Stomach (tissue), 9 donors: Measurements from ENCODE around the gene CRISPLD2. TPM values are rescaled to one million over a fixed set of nuclear protein-coding genes. Genes with fewer than 3 reads are reported as not detected.

Source experiments
- DNase-seq, 2 donors: peaks; one replicate each; pipeline versions ENCODE4 v3.0.0 to v3.0.0-alpha.2; 2013 to 2019
- H3K27ac ChIP-seq, 5 donors: fragments of 200-600 bp in 4 of 5; sonication (generic) in 4 of 5; one replicate each; pipeline ENCODE4 v1.5.1; 2013 to 2019; ENCODE audit warnings: mild to moderate bottlenecking in 1 of 5, moderate library complexity in 1 of 5
- H3K27me3 ChIP-seq, 3 donors: fragments of 200-600 bp; sonication (generic); one replicate each; pipeline ENCODE4 v1.5.1; 2017 to 2019; ENCODE audit warnings: mixed run types in 1 of 3
- H3K36me3 ChIP-seq, 4 donors: fragments of 200-600 bp; sonication (generic); 1 replicate in 3 of 4; 2 replicates in 1 of 4; pipeline ENCODE4 v1.5.1; 2016 to 2019
- H3K4me1 ChIP-seq, 4 donors: fragments of 200-600 bp; sonication (generic); one replicate each; pipeline ENCODE4 v1.5.1; 2016 to 2019
- H3K4me3 ChIP-seq, 4 donors: fragments of 200-600 bp; sonication (generic) in 3 of 4; one replicate each; pipeline ENCODE4 v1.5.1; 2016 to 2019; ENCODE audit warnings: mild to moderate bottlenecking in 1 of 4
- H3K9me3 ChIP-seq, 4 donors: fragments of 200-600 bp; sonication (generic); one replicate each; pipeline ENCODE4 v1.5.1; 2016 to 2019
- EP300 ChIP-seq: sonication (generic); formaldehyde crosslinking; IDR thresholded peaks from one replicate; pipeline ENCODE4 v1.6.1; 2017; ENCODE audit warnings: antibody characterized with exemption
- POLR2A ChIP-seq, 4 donors: fragments of 450-650 bp; IDR thresholded peaks; one replicate each; pipeline ENCODE4 v1.6.1; 2016; ENCODE audit warnings: antibody characterized with exemption in 4 of 4, control low read depth in 2 of 4, mild to moderate bottlenecking in 1 of 4, moderate library complexity in 1 of 4
- POLR2AphosphoS5 ChIP-seq, 3 donors: sonication (generic); formaldehyde crosslinking; IDR thresholded peaks; one replicate each; pipeline ENCODE4 v1.6.1; 2016; ENCODE audit warnings: antibody characterized with exemption in 3 of 3
- WGBS, 5 donors: extraction: QIAGEN DNeasy Blood & Tissue Kit in 3 of 5; methylation state at CpG; one replicate each; pipeline versions ENCODE4 v1.1.5 to v1.1.7; 2013 to 2018; 5-methylcytosine and 5-hydroxymethylcytosine counted together
- intact Hi-C: fragments of 100-400 bp; cut with DNase I; formaldehyde crosslinking; loops from one replicate; pipeline ENCODE4 v1.15.1; 2023; ENCODE audit warnings: low total_unique reads
- polyA plus RNA-seq, 3 donors: library from polyadenylated mRNA; stranded (reverse); fragments of 200-250 nt; gene quantifications; one replicate each; pipeline ENCODE4 v1.2.3, GENCODE V29; 2013
- total RNA-seq, 5 donors: library from RNA; depleted of rRNA; stranded (reverse); fragments of >200 nt; gene quantifications; one replicate each; pipeline versions ENCODE4 v1.1.0 to v1.2.3, GENCODE V29; 2014 to 2016
- TF ChIP-seq, protein P1 (sequence below), 7 experiments: fragments of 450-650 bp in 4 of 7; fragments of 200-600 bp in 3 of 7; sonication (generic) in 3 of 7; IDR thresholded peaks; one replicate each; pipeline ENCODE4 v1.5.1; 2016 to 2019; ENCODE audit warnings: antibody characterized with exemption in 7 of 7, control low read depth in 2 of 7, mild to moderate bottlenecking in 1 of 7
- donor health status: healthy with polysubstance abuse.
- donor health status: Bipolar disorder and iron deficiency.
- donor health status: healthy.

The CRISPLD2 gene
- total and polyA plus RNA-seq, 8 donors: 18.3 to 242 (median 95.8) TPM

DNA sequence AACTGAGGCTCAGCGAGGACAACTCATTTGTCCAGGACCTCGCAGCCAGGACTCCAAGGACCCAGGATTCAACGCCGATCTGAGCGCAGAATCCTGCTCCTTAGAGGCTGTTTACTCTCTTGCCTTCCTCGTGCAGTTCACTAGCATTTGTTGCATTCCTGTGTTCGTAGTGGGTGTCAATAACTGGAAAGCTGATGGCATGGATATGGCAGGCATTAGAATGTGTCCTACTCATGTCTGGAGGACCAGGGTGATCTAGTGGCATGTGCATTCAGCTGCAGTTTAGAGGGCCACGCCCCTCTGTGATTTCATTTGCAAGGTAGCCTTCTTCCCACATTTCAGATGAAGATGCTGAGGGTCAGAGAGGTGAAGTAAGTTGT is 510 bp downstream of the CRISPLD2 start:
- Histone ChIP-seq H3K9me3 (no peaks in the 10 kb centered on the region), H3K27ac (peak overlapping the region; percentile 46 to 96 (median 84)), H3K4me1 (peaks cover 13 to 43% (median 26%) of the 10 kb centered on the region in 4 donors), H3K4me3 (peak overlapping the region; percentile 56 to 79 (median 60)), H3K36me3 (no peaks in the 10 kb centered on the region), H3K27me3 (peaks cover 0 to 5% (median 0%) of the 10 kb centered on the region in 3 donors)
- no peak for DNase-seq
- TF ChIP-seq POLR2AphosphoS5 (IDR thresholded peaks at IDR 0.05): no peak
- TF ChIP-seq EP300: no peak
- TF ChIP-seq POLR2A (IDR thresholded peaks at IDR 0.05): no peak
- TF ChIP-seq, protein P1, sequence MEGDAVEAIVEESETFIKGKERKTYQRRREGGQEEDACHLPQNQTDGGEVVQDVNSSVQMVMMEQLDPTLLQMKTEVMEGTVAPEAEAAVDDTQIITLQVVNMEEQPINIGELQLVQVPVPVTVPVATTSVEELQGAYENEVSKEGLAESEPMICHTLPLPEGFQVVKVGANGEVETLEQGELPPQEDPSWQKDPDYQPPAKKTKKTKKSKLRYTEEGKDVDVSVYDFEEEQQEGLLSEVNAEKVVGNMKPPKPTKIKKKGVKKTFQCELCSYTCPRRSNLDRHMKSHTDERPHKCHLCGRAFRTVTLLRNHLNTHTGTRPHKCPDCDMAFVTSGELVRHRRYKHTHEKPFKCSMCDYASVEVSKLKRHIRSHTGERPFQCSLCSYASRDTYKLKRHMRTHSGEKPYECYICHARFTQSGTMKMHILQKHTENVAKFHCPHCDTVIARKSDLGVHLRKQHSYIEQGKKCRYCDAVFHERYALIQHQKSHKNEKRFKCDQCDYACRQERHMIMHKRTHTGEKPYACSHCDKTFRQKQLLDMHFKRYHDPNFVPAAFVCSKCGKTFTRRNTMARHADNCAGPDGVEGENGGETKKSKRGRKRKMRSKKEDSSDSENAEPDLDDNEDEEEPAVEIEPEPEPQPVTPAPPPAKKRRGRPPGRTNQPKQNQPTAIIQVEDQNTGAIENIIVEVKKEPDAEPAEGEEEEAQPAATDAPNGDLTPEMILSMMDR (IDR thresholded peaks at IDR 0.05): no peak
- intact Hi-C loops: no loop called here
- 25 to 40% (median 27%) methylated on average over 8 of the region's 8 CpGs for WGBS, 5 donors

GRCh38 chr16:84820771-84821170 is 986 bp downstream of the CRISPLD2 start:
- TF ChIP-seq, protein P1 (IDR thresholded peaks at IDR 0.05): no peak
- TF ChIP-seq POLR2AphosphoS5 (IDR thresholded peaks at IDR 0.05): peak in 2 of 3 donors; percentile 25 to 36
- no peak for DNase-seq
- Histone ChIP-seq H3K9me3 (no peaks in the 10 kb centered on the region), H3K27ac (peak overlapping the region; percentile 56 to 96 (median 84)), H3K4me3 (peak overlapping the region; percentile 56 to 79 (median 60)), H3K36me3 (no peaks in the 10 kb centered on the region), H3K27me3 (peaks cover 0 to 5% (median 0%) of the 10 kb centered on the region in 3 donors), H3K4me1 (peaks cover 13 to 44% (median 27%) of the 10 kb centered on the region in 4 donors)
- intact Hi-C loops: no loop called here
- WGBS, 5 donors: 58 to 68% (median 63%) methylated on average over 10 to 12 of the region's 12 CpGs

DNA sequence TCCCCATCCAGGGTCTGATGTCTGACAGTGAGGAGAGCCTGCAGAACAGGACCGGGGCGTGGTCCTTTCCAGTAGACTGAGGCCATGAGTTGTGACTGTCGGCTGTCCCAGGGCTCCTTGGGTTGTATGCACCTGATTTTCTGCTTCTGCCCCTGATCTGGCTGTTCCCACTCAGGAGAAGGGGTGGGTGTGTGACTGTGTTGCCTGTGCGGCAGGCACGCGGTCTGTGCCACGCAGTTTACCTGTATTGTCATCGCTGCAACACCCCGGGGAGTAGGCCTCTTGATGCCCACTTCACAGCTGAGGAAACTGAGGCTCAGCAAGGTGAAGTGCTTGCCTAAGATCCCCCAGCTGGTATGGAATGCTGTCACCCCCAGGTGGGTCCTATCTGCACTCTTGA is 1.4 kb downstream of the CRISPLD2 start:
- Histone ChIP-seq H3K27me3 (peaks cover 0 to 5% (median 0%) of the 10 kb centered on the region in 3 donors), H3K27ac (peak overlapping the region; percentile 56 to 96 (median 84)), H3K36me3 (no peaks in the 10 kb centered on the region), H3K4me3 (peak overlapping the region; percentile 56 to 79 (median 60)), H3K9me3 (no peaks in the 10 kb centered on the region), H3K4me1 (peaks cover 16 to 48% (median 31%) of the 10 kb centered on the region in 4 donors)
- WGBS, 5 donors: 73 to 94% (median 80%) methylated on average over 2 to 9 of the region's 9 CpGs
- DNase-seq: no peak
- no peak for TF ChIP-seq EP300
- TF ChIP-seq, protein P1 (IDR thresholded peaks at IDR 0.05): no peak
- no peak for TF ChIP-seq POLR2A (IDR thresholded peaks at IDR 0.05)
- TF ChIP-seq POLR2AphosphoS5 (IDR thresholded peaks at IDR 0.05): no peak
- intact Hi-C loops: no loop called here

DNA sequence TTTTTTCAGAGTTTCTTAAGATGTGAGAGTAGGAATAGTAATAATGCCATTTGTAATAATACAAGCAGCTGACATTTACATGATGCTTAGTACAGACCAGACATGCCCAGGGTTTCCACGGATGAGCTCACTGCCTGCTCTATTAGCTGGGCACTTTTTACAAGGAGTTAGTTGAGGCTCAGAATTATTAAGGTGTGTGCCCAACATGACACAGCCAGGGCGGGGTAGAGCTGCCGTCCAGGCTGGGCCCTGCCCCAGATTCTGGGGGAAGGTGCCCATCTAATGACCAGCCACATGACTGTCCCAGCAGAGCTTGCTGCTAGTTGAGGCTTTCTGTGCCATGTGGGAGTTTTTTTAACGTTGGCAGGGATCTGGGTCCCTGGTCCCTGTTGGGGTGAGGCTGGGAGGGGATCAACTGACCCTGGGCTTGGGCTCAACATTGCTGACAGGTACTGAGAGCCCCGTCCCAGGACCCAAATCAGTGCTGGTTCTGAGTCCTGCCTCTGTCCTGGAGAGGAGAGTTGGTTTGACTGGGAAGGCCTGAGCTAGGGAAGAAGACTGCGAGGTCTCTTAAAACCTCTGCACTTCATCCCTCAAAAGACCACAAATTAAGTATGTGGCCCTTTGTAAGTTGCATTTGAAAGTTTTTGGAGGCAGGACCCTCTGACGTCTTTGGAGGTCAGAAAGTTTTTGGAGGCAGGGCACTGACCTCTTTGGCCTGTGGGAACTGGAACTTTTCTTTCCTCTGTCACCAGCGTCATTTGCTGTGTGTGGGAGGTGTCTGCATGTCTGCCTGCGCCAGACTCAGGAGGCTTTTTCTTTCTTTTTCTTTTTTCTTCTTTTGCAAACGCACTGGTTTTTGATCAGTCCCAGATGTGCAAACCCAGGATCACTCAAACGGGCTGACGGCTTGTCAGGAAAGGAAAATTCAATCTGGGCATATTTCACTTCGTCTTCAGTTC is 2.2 kb downstream of the CRISPLD2 start:
- Histone ChIP-seq H3K27ac (peak overlapping the region; percentile 64 to 96 (median 84)), H3K36me3 (no peaks in the 10 kb centered on the region), H3K27me3 (peaks cover 0 to 5% (median 0%) of the 10 kb centered on the region in 3 donors), H3K4me3 (peak overlapping the region; percentile 56 to 79 (median 60)), H3K9me3 (no peaks in the 10 kb centered on the region), H3K4me1 (peaks cover 19 to 57% (median 37%) of the 10 kb centered on the region in 4 donors)
- intact Hi-C loops: no loop called here
- DNase-seq: no peak
- TF ChIP-seq POLR2AphosphoS5 (IDR thresholded peaks at IDR 0.05): peak; percentile 12 to 55 (median 47)
- TF ChIP-seq POLR2A (IDR thresholded peaks at IDR 0.05): no peak
- TF ChIP-seq EP300: peak; percentile 71
- 49 to 68% (median 64%) methylated on average over 11 to 13 of the region's 13 CpGs for WGBS, 5 donors
